Measurements from ENCODE around the gene GLI3.

GRCh38 chr7:42096681-42097561 lies 140.1 kb downstream of the GLI3 start:
- no peak for TF ChIP-seq POLR2AphosphoS5 (IDR thresholded peaks at IDR 0.05)
- TF ChIP-seq CTCF (IDR thresholded peaks at IDR 0.05): no peak
- TF ChIP-seq POLR2A (IDR thresholded peaks at IDR 0.05): no peak

Data from suprapubic skin (tissue), 4 donors.